A673 (cell line): ENCODE data around the gene MTHFD2L. TPM values are rescaled to one million over a fixed set of nuclear protein-coding genes. Genes with fewer than 3 reads are reported as not detected.
"Not testable (repeated sequence)": the region's sequence is repeated elsewhere in the genome, so short reads cannot be mapped to it uniquely, and the experiment has no call there.

Experiments used
- BruUV-seq: library from RNA; stranded (reverse); fragments of 400-500 nt; replicated peaks from 2 replicates; lab custom pipeline; 2021; lab: Mats Ljungman, UMichigan
- CTCF ChIA-PET: fragments of 300-600 bp; sonication (Branson Sonifier 250); formaldehyde crosslinking; loops from one replicate; lab custom pipeline; 2022; ENCODE audit warnings: antibody characterized with exemption; lab: Charles Lee
- POLR2A ChIA-PET: fragments of 300-600 bp; sonication (Branson Sonifier 250); formaldehyde crosslinking; loops from one replicate; lab custom pipeline; 2022; ENCODE audit warnings: antibody characterized with exemption; ENCODE audit not compliant: low non-redundant PET; lab: Charles Lee
- DNase-seq: peaks from one replicate; pipeline ENCODE4 v3.0.0-alpha.2; 2015; ENCODE audit warnings: low spot score
- H3K27ac ChIP-seq: fragments of 200-600 bp; sonication (generic); 2 replicates; pipeline ENCODE4 v1.5.1; 2016; ENCODE audit warnings: mixed run types, low read depth, mild to moderate bottlenecking, mixed read lengths, antibody characterized with exemption, low read length; ENCODE audit not compliant: poor library complexity, severe bottlenecking
- H3K27me3 ChIP-seq: fragments of 200-600 bp; sonication (generic); replicated peaks from 2 replicates; pipeline ENCODE4 v1.6.1; 2017; ENCODE audit warnings: mixed run types, low read depth, mild to moderate bottlenecking, mixed read lengths, antibody characterized with exemption, low read length; ENCODE audit not compliant: insufficient read depth, poor library complexity
- H3K36me3 ChIP-seq: fragments of 200-600 bp; sonication (generic); 2 replicates; pipeline ENCODE4 v1.6.1; 2016; ENCODE audit warnings: mixed run types, mild to moderate bottlenecking, mixed read lengths, antibody characterized with exemption, low read length; ENCODE audit not compliant: insufficient read depth, poor library complexity, severe bottlenecking
- H3K4me1 ChIP-seq: fragments of 200-600 bp; sonication (generic); 2 replicates; pipeline ENCODE4 v1.6.1; 2017; ENCODE audit warnings: mixed run types, mild to moderate bottlenecking, mixed read lengths, antibody characterized with exemption, low read length; ENCODE audit not compliant: insufficient read depth, poor library complexity, severe bottlenecking
- H3K4me3 ChIP-seq: fragments of 200-600 bp; sonication (generic); 2 replicates; pipeline ENCODE4 v1.5.1; 2016; ENCODE audit warnings: low read depth, mixed run types, mild to moderate bottlenecking, mixed read lengths, low read length; ENCODE audit not compliant: poor library complexity, severe bottlenecking
- H3K9me3 ChIP-seq: fragments of 200-600 bp; sonication (generic); 2 replicates; pipeline ENCODE4 v1.6.1; 2016; ENCODE audit warnings: mixed run types, low read depth, mild to moderate bottlenecking, mixed read lengths, antibody characterized with exemption, low read length; ENCODE audit not compliant: poor library complexity, severe bottlenecking
- CTCF ChIP-seq: fragments of 300-800, 200-600 bp; sonication (generic); conservative IDR thresholded peaks from 2 replicates; pipeline ENCODE4 v1.5.1; 2017; ENCODE audit warnings: low read depth, mild to moderate bottlenecking, antibody characterized with exemption, low read length, moderate library complexity, mixed read lengths
- EZH2 ChIP-seq: fragments of 200-600 bp; sonication (generic); IDR thresholded peaks from 2 replicates; pipeline ENCODE4 v1.6.1; 2017; ENCODE audit warnings: borderline replicate concordance, low read depth, mild to moderate bottlenecking, mixed read lengths, antibody characterized with exemption, low read length; ENCODE audit not compliant: poor library complexity, severe bottlenecking
- intact Hi-C: fragments of 100-400 bp; cut with micrococcal nuclease; formaldehyde crosslinking; loops from one replicate; pipeline ENCODE4 v1.10.0; 2022; ENCODE audit not compliant: unreplicated experiment
- total RNA-seq: library from RNA; stranded (reverse); gene quantifications from 2 replicates; pipeline ENCODE4 v1.2.3, GENCODE V29; 2021

Gene MTHFD2L
- total RNA-seq, 1 experiment from 2014 or later: 11.4 TPM

- CTCF ChIA-PET: no interaction called here
- no peak overlapping the region for H3K4me3 ChIP-seq
- H3K36me3 ChIP-seq: no peaks in the 10 kb centered on the region
- intact Hi-C loops: no loop called here
- TF ChIP-seq EZH2 (no peak), CTCF (no peak)
- H3K27ac ChIP-seq: no peak overlapping the region
- H3K9me3 ChIP-seq: no peaks in the 10 kb centered on the region
- POLR2A ChIA-PET: no interaction called here
- H3K4me1 ChIP-seq: no peaks in the 10 kb centered on the region
- DNase-seq: no peak
- BruUV-seq: no TSS peak
- no peaks in the 10 kb centered on the region for H3K27me3 ChIP-seq
Measured at GRCh38 chr4:74338792-74339333, 180.9 kb downstream of the MTHFD2L start.

- no peaks in the 10 kb centered on the region for H3K27me3 ChIP-seq
- no peaks in the 10 kb centered on the region for H3K4me1 ChIP-seq
- no peak for DNase-seq
- H3K27ac ChIP-seq: no peak overlapping the region
- TF ChIP-seq EZH2: no peak
- H3K4me3 ChIP-seq: no peak overlapping the region
- no TSS peak for BruUV-seq
- no peaks in the 10 kb centered on the region for H3K36me3 ChIP-seq
- intact Hi-C loops: no loop called here
- POLR2A ChIA-PET: no interaction called here
- CTCF ChIA-PET: no interaction called here
- H3K9me3 ChIP-seq: no peaks in the 10 kb centered on the region
Measured at GRCh38 chr4:74339501-74339900, 181.6 kb downstream of the MTHFD2L start.

DNA sequence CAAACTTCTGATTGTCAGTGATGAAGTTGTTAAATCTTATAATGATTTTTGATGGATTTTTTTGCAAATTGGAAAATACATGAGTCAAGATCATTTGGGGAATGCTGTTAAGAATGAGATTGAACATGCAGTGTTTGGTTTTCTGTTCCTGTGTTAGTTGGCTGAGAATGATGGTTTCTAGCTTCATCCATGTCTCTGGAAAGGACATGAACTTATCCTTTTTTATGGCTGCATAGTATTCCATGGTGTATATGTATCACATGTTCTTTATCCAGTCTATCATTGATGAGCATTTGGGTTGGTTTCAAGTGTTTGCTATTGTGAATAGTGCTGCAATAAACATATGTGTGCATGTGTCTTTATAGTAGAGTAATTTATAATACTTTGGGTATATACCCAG, 182.5 kb downstream of the MTHFD2L start:
- H3K9me3 ChIP-seq, CTCF ChIA-PET, POLR2A ChIA-PET, H3K27me3 ChIP-seq, H3K4me1 ChIP-seq, H3K36me3 ChIP-seq, intact Hi-C loops, H3K27ac ChIP-seq, DNase-seq, BruUV-seq, H3K4me3 ChIP-seq: not testable (repeated sequence)

- DNase-seq: no peak
- intact Hi-C loops: no loop called here
- Histone ChIP-seq H3K27ac (no peak overlapping the region), H3K36me3 (no peaks in the 10 kb centered on the region), H3K4me1 (no peaks in the 10 kb centered on the region), H3K9me3 (no peaks in the 10 kb centered on the region), H3K27me3 (no peaks in the 10 kb centered on the region), H3K4me3 (no peak overlapping the region)
- TF ChIP-seq EZH2 (no peak), CTCF (no peak)
- ChIA-PET CTCF (no interaction called here), POLR2A (no interaction called here)
- no TSS peak for BruUV-seq
Measured at GRCh38 chr4:74344031-74344430, 186.1 kb downstream of the MTHFD2L start.

Other genes starting within 250 kb of the MTHFD2L start
- not detected in 2 replicates for gene PF4, start 176.1 kb upstream of the MTHFD2L start, total RNA-seq
- gene PPBP, start 169.9 kb upstream of the MTHFD2L start, total RNA-seq: not detected in 2 replicates
- not detected in 2 replicates for gene CXCL5, start 159.4 kb upstream of the MTHFD2L start, total RNA-seq
- 0.24 and 0.50 TPM in 2 replicates for gene CXCL3, start 119.4 kb upstream of the MTHFD2L start, total RNA-seq
- 0.90 TPM in 1 of 2 replicates, not detected in the other for gene CXCL2, start 58.9 kb upstream of the MTHFD2L start, total RNA-seq
- not detected in 2 replicates for gene EPGN, start 150.4 kb downstream of the MTHFD2L start, total RNA-seq
- gene EREG, start 207.0 kb downstream of the MTHFD2L start, total RNA-seq: 0.50 and 0.84 TPM in 2 replicates